GM13976 (cell line): Measurements from ENCODE around the gene VTN.

Experiments
- DNase-seq: peaks from one replicate; pipeline ENCODE4 v3.0.0; 2012; ENCODE audit warnings: low spot score
- in situ Hi-C: fragments of 300-500 bp; cut with MboI; formaldehyde crosslinking; loops from one replicate; pipeline ENCODE4 v1.12.0; 2022; ENCODE audit warnings: low sequenced_read_pairs, mixed read lengths, inconsistent platforms; ENCODE audit not compliant: unreplicated experiment
- TF ChIP-seq, protein P1 (sequence below): IDR thresholded peaks from 2 replicates; pipeline ENCODE4 v1.5.1; 2012; ENCODE audit warnings: borderline replicate concordance, mild to moderate bottlenecking; ENCODE audit not compliant: insufficient read depth; ENCODE audit errors: extremely low read depth, missing control alignments, control extremely low read depth

The VTN gene

DNA sequence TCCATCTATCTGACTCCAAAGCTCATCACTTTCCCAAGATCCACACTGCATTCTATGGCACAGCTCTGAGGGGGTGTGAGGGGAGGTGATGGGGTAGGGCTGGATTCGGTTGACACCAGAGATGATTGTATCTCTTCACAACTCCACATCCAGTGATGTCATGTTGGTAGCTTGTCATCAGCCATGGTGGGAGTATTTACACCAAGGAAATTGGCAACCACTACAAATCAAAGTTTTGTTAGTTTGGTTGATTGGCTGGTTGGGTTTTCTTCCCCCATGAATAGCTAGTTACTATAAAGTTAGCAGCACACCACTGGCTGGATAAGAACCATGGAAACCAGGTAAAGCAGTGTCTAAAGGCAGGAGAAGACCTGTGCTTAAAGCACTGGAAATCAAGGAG lies 20.9 kb upstream of the VTN start:
- DNase-seq, result no peak
- TF ChIP-seq, protein P1, sequence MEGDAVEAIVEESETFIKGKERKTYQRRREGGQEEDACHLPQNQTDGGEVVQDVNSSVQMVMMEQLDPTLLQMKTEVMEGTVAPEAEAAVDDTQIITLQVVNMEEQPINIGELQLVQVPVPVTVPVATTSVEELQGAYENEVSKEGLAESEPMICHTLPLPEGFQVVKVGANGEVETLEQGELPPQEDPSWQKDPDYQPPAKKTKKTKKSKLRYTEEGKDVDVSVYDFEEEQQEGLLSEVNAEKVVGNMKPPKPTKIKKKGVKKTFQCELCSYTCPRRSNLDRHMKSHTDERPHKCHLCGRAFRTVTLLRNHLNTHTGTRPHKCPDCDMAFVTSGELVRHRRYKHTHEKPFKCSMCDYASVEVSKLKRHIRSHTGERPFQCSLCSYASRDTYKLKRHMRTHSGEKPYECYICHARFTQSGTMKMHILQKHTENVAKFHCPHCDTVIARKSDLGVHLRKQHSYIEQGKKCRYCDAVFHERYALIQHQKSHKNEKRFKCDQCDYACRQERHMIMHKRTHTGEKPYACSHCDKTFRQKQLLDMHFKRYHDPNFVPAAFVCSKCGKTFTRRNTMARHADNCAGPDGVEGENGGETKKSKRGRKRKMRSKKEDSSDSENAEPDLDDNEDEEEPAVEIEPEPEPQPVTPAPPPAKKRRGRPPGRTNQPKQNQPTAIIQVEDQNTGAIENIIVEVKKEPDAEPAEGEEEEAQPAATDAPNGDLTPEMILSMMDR, result no peak
- in situ Hi-C loops, result no loop called here

DNA sequence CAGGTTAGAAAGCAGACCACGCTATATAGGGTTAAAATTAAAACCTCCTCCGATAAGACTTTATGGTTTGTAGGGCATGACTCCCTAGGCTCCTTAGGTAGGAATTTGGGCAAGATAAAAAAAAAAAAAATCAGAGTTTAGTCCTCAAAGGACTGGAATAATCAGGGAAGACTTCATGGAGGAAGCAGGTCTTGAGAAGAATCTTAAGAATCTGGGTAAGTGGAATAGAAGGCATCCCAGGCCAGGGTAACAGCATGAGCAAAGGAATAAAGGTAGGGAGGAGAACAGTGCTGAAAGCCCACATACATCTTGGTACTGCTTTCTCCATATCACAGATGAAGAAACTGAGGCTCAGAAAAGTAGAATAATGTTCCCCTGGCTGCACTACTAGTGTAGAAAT lies 20.5 kb upstream of the VTN start:
- in situ Hi-C loops, result no loop called here
- TF ChIP-seq, protein P1, result no peak
- DNase-seq, result no peak

DNA sequence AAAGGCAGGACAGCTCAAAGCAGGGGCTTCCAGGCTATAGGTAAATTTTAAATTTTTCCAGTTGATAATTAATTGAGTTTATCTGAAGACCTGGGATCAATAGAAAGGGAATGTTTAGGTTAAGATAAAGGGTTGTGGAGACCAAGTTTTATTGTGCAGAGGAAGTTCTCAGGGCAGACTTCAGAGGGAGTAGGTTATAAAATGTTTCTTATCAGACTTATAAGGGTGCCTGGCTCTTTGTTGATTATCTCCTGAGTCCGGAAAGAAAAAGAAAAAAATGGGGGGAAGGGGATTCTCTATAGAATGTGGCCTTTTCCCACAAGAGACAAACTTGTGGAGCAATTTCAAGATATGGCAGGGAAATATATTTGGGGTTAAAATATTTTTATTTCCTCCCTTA lies 20.0 kb upstream of the VTN start:
- TF ChIP-seq, protein P1, result no peak
- DNase-seq, result no peak
- in situ Hi-C loops, result no loop called here

DNA sequence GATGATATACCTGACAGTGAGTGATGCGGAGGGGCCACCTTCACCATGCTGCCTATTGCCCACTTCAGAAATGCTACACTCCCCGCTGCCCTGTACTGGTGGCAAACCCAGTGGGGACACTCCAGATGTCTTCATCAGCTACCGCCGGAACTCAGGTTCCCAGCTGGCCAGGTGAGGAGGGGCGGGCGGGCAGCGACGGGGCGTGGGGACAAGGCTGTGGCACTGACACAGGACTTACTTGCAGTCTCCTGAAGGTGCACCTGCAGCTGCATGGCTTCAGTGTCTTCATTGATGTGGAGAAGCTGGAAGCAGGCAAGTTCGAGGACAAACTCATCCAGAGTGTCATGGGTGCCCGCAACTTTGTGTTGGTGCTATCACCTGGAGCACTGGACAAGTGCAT lies 18.0 kb upstream of the VTN start:
- TF ChIP-seq, protein P1, result no peak
- in situ Hi-C loops, result no loop called here
- no peak for DNase-seq

DNA sequence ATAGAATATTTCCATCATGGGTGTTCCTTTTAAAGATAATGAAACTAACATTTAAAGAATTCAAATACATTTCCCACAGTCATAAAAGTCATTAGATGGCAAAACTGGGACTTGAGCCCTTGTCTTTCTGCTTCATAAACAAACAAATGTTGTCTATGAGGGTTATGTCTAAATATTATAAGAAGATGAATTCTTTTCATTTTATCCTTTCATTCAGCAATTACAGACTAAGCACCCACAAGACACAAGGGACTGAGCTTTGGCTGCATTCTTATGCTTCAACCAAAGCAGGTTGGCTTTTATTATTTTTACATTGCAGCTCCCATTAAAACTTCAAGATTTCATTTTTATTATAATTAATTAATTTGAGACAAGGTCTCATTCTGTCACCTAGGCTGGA lies 16.3 kb upstream of the VTN start:
- in situ Hi-C loops, result no loop called here
- DNase-seq, result no peak
- TF ChIP-seq, protein P1, result no peak

DNA sequence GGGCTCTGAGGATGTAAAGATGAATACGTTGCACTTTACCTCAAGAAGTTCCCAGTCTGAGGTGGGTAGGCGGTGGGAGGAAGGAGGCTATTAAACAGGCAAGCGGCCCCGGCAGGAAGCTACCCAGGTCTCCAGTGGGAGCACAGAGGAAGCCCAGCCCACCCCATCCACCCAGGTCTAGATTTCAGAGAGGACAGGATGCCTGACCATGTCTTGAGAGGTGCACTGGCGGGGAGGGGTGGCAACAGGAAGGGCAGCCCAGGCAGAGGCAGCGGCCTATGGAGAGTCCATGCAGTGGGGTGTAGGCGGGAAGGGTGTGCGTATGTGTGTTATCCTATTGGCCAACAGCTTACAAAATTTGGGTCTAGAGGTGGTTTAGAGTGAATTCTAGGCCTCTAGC lies 15.3 kb upstream of the VTN start:
- no peak for DNase-seq
- in situ Hi-C loops, result no loop called here
- TF ChIP-seq, protein P1, result no peak

DNA sequence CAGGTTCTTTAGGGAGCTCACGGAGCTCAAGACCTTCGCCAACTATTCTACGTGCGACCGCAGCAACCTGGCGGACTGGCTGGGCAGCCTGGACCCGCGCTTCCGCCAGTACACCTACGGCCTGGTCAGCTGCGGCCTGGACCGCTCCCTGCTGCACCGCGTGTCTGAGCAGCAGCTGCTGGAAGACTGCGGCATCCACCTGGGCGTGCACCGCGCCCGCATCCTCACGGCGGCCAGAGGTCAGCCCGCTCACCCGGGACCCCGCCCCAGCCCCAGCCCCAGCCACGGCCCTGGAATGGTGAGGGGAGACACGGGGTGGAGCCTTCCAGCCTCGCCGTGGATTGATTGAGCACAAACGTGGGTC lies 14.9 kb upstream of the VTN start:
- in situ Hi-C loops, result no loop called here
- DNase-seq, result no peak

More for the DNA sequence above, 14.9 kb upstream of the VTN start:
- TF ChIP-seq, protein P1, result no peak
